CD4-positive, alpha-beta memory T cell (primary cell): ENCODE results near the gene SDR9C7. TPM values are rescaled to one million over a fixed set of nuclear protein-coding genes. Genes with fewer than 3 reads are reported as not detected.
"Not testable (repeated sequence)": the region's sequence is repeated elsewhere in the genome, so short reads cannot be mapped to it uniquely, and the experiment has no call there.

Source experiments
- CTCF ChIA-PET: fragments of 350-600 bp; sonication (Branson Sonifier 250); formaldehyde crosslinking; loops from one replicate; lab custom pipeline; 2021; ENCODE audit warnings: inconsistent platforms; ENCODE audit not compliant: partially characterized antibody; lab: Charles Lee
- POLR2A ChIA-PET: fragments of 350-600 bp; sonication (Branson Sonifier 250); formaldehyde crosslinking; loops from one replicate; lab custom pipeline; 2021; ENCODE audit not compliant: partially characterized antibody; lab: Charles Lee
- DNase-seq, 5 donors: peaks; one replicate each; pipeline versions ENCODE4 v3.0.0 to v3.0.0-alpha.2; 2020 to 2022; ENCODE audit warnings: mixed read lengths in 1 of 5
- H3K27ac ChIP-seq: one replicate; pipeline ENCODE4 v1.7.0; 2013; ENCODE audit warnings: low read depth, low read length
- H3K27me3 ChIP-seq: 2 replicates; pipeline ENCODE4 v1.7.0; 2013; ENCODE audit warnings: mild to moderate bottlenecking, low read length, moderate library complexity; ENCODE audit not compliant: insufficient read depth
- H3K36me3 ChIP-seq: 2 replicates; pipeline ENCODE4 v1.7.0; 2013; ENCODE audit warnings: mild to moderate bottlenecking, low read length, moderate library complexity; ENCODE audit not compliant: insufficient read depth
- H3K4me1 ChIP-seq: 2 replicates; pipeline ENCODE4 v1.7.0; 2013; ENCODE audit warnings: mild to moderate bottlenecking, low read length, moderate library complexity; ENCODE audit not compliant: insufficient read depth
- H3K4me3 ChIP-seq, 2 donors: one replicate each; pipeline ENCODE4 v1.7.0; 2013; ENCODE audit warnings: low read length in 2 of 2, mild to moderate bottlenecking in 1 of 2
- H3K9me3 ChIP-seq, 2 donors: one replicate each; pipeline ENCODE4 v1.7.0; 2013; ENCODE audit warnings: low read length in 2 of 2, control low read depth in 1 of 2; ENCODE audit not compliant: control insufficient read depth in 1 of 2
- H3K27ac Mint-ChIP-seq, 7 donors: one replicate each; pipeline ENCODE4 v1.8.0; 2020 to 2021; ENCODE audit warnings: mixed read lengths in 7 of 7, mild to moderate bottlenecking in 6 of 7, inconsistent platforms in 3 of 7, moderate library complexity in 3 of 7
- H3K27me3 Mint-ChIP-seq, 2 donors: one replicate each; pipeline ENCODE4 v1.8.0; 2020 to 2021; ENCODE audit warnings: mixed read lengths in 2 of 2
- H3K36me3 Mint-ChIP-seq, 2 donors: one replicate each; pipeline ENCODE4 v1.8.0; 2020 to 2021; ENCODE audit warnings: mixed read lengths in 2 of 2, inconsistent platforms in 1 of 2, mild to moderate bottlenecking in 1 of 2
- H3K4me1 Mint-ChIP-seq, 4 donors: one replicate each; pipeline ENCODE4 v1.8.0; 2020 to 2021; ENCODE audit warnings: mixed read lengths in 4 of 4, mild to moderate bottlenecking in 1 of 4
- H3K4me3 Mint-ChIP-seq, 8 donors: one replicate each; pipeline ENCODE4 v1.8.0; 2020 to 2021; ENCODE audit warnings: mixed read lengths in 8 of 8, mild to moderate bottlenecking in 7 of 8, moderate library complexity in 6 of 8, inconsistent platforms in 3 of 8
- H3K9me3 Mint-ChIP-seq, 8 donors: one replicate each; pipeline ENCODE4 v1.8.0; 2020 to 2021; ENCODE audit warnings: mixed read lengths in 8 of 8, mild to moderate bottlenecking in 5 of 8, inconsistent platforms in 3 of 8, moderate library complexity in 1 of 8
- intact Hi-C: fragments of 100-400 bp; cut with micrococcal nuclease; formaldehyde crosslinking; loops from one replicate; pipeline ENCODE4 v1.15.1; 2023
- polyA plus RNA-seq, 2 donors: library from polyadenylated mRNA; unstranded; fragments of 300-500 nt; fragmentation: Illumina TruSeq; gene quantifications; one replicate each; pipeline ENCODE4 v1.2.3, GENCODE V29; 2021
- total RNA-seq, 2 experiments: library from RNA; stranded (reverse); gene quantifications; one replicate each; pipeline ENCODE4 v1.2.3, GENCODE V29; 2021

SDR9C7 gene
- total and polyA plus RNA-seq, 4 experiments from 2014 or later: not detected

DNA sequence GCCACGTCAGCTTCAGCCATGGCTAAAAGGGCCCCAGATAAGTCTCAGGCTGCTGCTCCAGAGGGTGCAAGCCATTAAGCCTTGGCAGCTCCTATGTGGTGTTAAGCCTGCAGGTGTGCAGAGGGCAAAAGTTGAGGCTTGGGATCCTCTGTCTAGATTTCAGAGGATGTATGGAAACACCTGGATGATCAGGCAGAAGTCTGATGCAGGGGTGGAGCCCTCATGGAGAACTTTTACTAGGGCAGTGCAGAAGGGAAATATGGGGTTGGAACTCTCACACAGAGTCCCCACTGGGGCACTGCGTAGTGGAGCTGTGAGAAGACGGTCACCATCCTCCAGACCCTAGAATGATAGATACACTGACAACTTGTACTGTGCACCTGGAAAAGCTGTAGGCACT lies 47.9 kb downstream of the SDR9C7 start:
- DNase-seq: no peak
- Mint-ChIP-seq H3K36me3 (peaks cover 0 to 8% of the 10 kb centered on the region in 2 donors), H3K4me3 (no peak overlapping the region), H3K27ac (peak overlapping the region in 1 of 7 donors; percentile 31), H3K27me3 (peaks cover 30 to 42% of the 10 kb centered on the region in 2 donors), H3K4me1 (no peaks in the 10 kb centered on the region), H3K9me3 (peaks cover 3 to 59% (median 41%) of the 10 kb centered on the region in 8 donors)
- CTCF ChIA-PET: no interaction called here
- Histone ChIP-seq H3K27ac (no peak overlapping the region), H3K27me3 (no peaks in the 10 kb centered on the region), H3K36me3 (no peaks in the 10 kb centered on the region), H3K4me1 (no peaks in the 10 kb centered on the region), H3K9me3 (peaks cover 0 to 5% of the 10 kb centered on the region in 2 donors), H3K4me3 (no peak overlapping the region)
- POLR2A ChIA-PET: no interaction called here
- intact Hi-C loops: no loop called here

DNA sequence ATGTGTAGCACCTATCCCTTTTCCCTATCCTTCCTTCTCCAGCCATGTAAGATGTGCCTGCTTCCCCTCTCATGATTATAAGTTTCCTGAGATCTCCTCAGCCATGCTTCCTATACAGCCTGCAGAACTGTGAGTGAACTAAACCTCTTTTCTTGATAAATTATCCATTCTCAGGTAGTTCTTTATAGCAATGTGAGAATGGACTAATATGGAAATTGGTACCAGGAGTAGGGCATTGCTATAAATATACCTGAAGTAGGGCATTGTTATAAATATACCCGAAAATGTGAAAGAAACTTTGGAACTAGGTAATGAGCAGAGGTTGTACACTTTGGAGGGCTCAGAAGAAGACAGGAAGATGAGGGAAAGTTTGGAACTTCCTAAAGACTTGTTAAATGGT lies 48.9 kb downstream of the SDR9C7 start:
- H3K9me3 ChIP-seq: peaks cover 0 to 5% of the 10 kb centered on the region in 2 donors
- Mint-ChIP-seq H3K27ac (no peak overlapping the region), H3K4me3 (no peak overlapping the region), H3K36me3 (peaks cover 0 to 10% of the 10 kb centered on the region in 2 donors), H3K4me1 (no peaks in the 10 kb centered on the region), H3K9me3 (peaks cover 3 to 57% (median 44%) of the 10 kb centered on the region in 8 donors), H3K27me3 (peaks cover 27 to 35% of the 10 kb centered on the region in 2 donors)
- no peak overlapping the region for H3K27ac ChIP-seq
- DNase-seq: no peak
- no peaks in the 10 kb centered on the region for H3K36me3 ChIP-seq
- H3K4me1 ChIP-seq: no peaks in the 10 kb centered on the region
- ChIA-PET POLR2A (no interaction called here), CTCF (no interaction called here)
- intact Hi-C loops: no loop called here
- H3K27me3 ChIP-seq: no peaks in the 10 kb centered on the region
- H3K4me3 ChIP-seq: no peak overlapping the region

GRCh38 chr12:56884421-56884820 lies 49.8 kb downstream of the SDR9C7 start:
- H3K27me3 ChIP-seq: no peaks in the 10 kb centered on the region
- DNase-seq: no peak
- H3K4me3 Mint-ChIP-seq: no peak overlapping the region
- H3K4me1 Mint-ChIP-seq: no peaks in the 10 kb centered on the region
- POLR2A ChIA-PET: no interaction called here
- H3K4me3 ChIP-seq: no peak overlapping the region
- peaks cover 0 to 10% of the 10 kb centered on the region in 2 donors for H3K36me3 Mint-ChIP-seq
- H3K9me3 Mint-ChIP-seq: peaks cover 3 to 60% (median 45%) of the 10 kb centered on the region in 8 donors
- H3K36me3 ChIP-seq: no peaks in the 10 kb centered on the region
- H3K27ac ChIP-seq: no peak overlapping the region
- H3K27me3 Mint-ChIP-seq: peaks cover 26 to 33% of the 10 kb centered on the region in 2 donors
- H3K9me3 ChIP-seq: peaks cover 0 to 5% of the 10 kb centered on the region in 2 donors
- no peaks in the 10 kb centered on the region for H3K4me1 ChIP-seq
- no peak overlapping the region for H3K27ac Mint-ChIP-seq
- CTCF ChIA-PET: no interaction called here
- intact Hi-C loops: no loop called here

DNA sequence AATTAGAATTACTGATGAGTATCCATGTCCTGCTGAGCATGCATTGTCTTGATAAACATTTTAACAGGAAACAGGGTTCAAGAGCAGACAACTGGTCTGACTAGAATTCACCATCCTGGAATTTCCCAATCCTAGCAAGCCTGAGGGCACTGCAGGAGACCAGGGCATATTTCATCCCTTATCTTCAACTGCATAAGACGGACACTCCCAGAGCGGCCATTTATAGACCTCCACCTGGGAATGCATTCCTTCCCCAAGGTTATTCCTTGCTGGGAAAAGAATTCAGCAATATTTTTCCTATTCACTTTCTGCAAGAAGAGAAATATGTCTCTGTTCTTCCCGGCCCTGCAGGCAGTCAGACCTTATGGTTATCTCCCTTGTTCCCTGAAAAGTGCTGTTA lies 51.8 kb downstream of the SDR9C7 start:
- POLR2A ChIA-PET, H3K27ac ChIP-seq, H3K4me3 ChIP-seq, CTCF ChIA-PET, intact Hi-C loops, H3K36me3 Mint-ChIP-seq, H3K9me3 ChIP-seq, H3K27me3 ChIP-seq, H3K36me3 ChIP-seq, H3K4me3 Mint-ChIP-seq, DNase-seq, H3K4me1 ChIP-seq, H3K4me1 Mint-ChIP-seq, H3K27ac Mint-ChIP-seq: not testable (repeated sequence)
- H3K9me3 Mint-ChIP-seq: peaks cover 6 to 57% (median 45%) of the 10 kb centered on the region in 8 donors
- H3K27me3 Mint-ChIP-seq: peaks cover 18 to 36% of the 10 kb centered on the region in 2 donors

DNA sequence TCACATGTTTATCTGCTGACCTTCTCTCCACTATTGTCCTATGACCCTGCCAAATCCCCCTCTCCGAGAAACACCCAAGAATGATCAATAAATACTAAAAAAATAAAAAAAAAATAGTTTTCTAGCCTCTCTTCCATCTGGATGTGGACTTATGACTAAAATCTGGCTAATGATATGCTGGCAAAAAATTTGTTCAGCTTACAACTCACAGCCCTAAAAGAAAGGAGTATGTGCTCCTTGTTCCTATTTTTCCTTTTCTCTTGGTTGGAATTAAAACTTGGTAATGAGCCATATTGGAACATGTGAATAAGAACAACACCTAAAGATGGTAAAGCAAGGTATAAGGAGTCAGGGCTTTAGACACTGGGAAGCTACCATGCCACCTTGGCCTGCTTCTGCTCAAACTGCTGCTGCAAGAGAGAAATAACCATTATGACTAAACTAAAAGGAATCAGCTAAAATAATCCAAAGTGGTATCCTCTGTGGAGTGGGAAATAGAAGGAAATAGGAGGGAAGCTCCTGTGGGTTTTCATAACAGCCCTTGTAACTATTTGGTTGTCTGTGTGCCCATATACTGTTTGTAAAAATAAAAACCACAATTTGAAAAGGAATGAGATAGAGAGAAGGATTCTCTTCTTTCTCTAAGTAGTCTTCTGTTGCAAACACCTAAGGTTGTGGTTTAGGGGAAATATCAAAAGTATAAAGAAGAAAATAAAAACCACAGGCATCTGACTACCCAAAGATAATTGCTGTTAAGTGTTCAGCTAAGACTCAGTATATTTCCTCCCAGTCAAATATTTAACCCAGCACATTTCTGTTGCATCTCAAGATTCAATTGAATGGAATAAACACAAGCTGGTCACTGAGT lies 53.8 kb downstream of the SDR9C7 start:
- peaks cover 24 to 39% of the 10 kb centered on the region in 2 donors for H3K27me3 Mint-ChIP-seq
- ChIA-PET POLR2A (no interaction called here), CTCF (no interaction called here)
- H3K36me3 ChIP-seq: no peaks in the 10 kb centered on the region
- no peak overlapping the region for H3K27ac Mint-ChIP-seq
- no peak overlapping the region for H3K27ac ChIP-seq
- H3K9me3 Mint-ChIP-seq: peaks cover 5 to 37% (median 33%) of the 10 kb centered on the region in 8 donors
- H3K27me3 ChIP-seq: no peaks in the 10 kb centered on the region
- H3K36me3 Mint-ChIP-seq: peaks cover 0 to 4% of the 10 kb centered on the region in 2 donors
- DNase-seq: no peak
- intact Hi-C loops: no loop called here
- no peak overlapping the region for H3K4me3 Mint-ChIP-seq
- no peaks in the 10 kb centered on the region for H3K4me1 Mint-ChIP-seq
- peaks cover 0 to 5% of the 10 kb centered on the region in 2 donors for H3K9me3 ChIP-seq
- no peak overlapping the region for H3K4me3 ChIP-seq
- H3K4me1 ChIP-seq: no peaks in the 10 kb centered on the region

GRCh38 chr12:56879240-56880124 lies 54.7 kb downstream of the SDR9C7 start:
- H3K9me3 ChIP-seq, H3K36me3 ChIP-seq, DNase-seq, H3K36me3 Mint-ChIP-seq, H3K4me3 Mint-ChIP-seq, intact Hi-C loops, H3K27ac ChIP-seq, H3K4me3 ChIP-seq, POLR2A ChIA-PET, CTCF ChIA-PET, H3K4me1 ChIP-seq, H3K27me3 ChIP-seq, H3K4me1 Mint-ChIP-seq, H3K27ac Mint-ChIP-seq: not testable (repeated sequence)
- H3K27me3 Mint-ChIP-seq: peaks cover 21 to 39% of the 10 kb centered on the region in 2 donors
- peaks cover 3 to 35% (median 28%) of the 10 kb centered on the region in 8 donors for H3K9me3 Mint-ChIP-seq

- H3K9me3 ChIP-seq: peaks cover 0 to 5% of the 10 kb centered on the region in 2 donors
- peaks cover 0 to 4% of the 10 kb centered on the region in 2 donors for H3K36me3 Mint-ChIP-seq
- POLR2A ChIA-PET: no interaction called here
- intact Hi-C loops: no loop called here
- H3K27ac Mint-ChIP-seq: no peak overlapping the region
- H3K27me3 ChIP-seq: no peaks in the 10 kb centered on the region
- no peak overlapping the region for H3K4me3 Mint-ChIP-seq
- CTCF ChIA-PET: no interaction called here
- H3K27me3 Mint-ChIP-seq: peaks cover 11 to 36% of the 10 kb centered on the region in 2 donors
- no peaks in the 10 kb centered on the region for H3K4me1 Mint-ChIP-seq
- no peaks in the 10 kb centered on the region for H3K4me1 ChIP-seq
- H3K36me3 ChIP-seq: no peaks in the 10 kb centered on the region
- DNase-seq: no peak
- peaks cover 3 to 26% (median 17%) of the 10 kb centered on the region in 8 donors for H3K9me3 Mint-ChIP-seq
- H3K4me3 ChIP-seq: no peak overlapping the region
- H3K27ac ChIP-seq: no peak overlapping the region
These were observed 56.2 kb downstream of the SDR9C7 start for GRCh38 chr12:56878010-56878339.
